T-helper 1 cell treated with Interleukin-12 subunit alpha and Interleukin-12 subunit beta and Interleukin-4 antibody, amounts not matched to agents 30 μg/mL and 1 μg/mL, for 36 hours (primary cell): Measurements from ENCODE around the gene RALB.
"Not testable (repeated sequence)": the region's sequence is repeated elsewhere in the genome, so short reads cannot be mapped to it uniquely, and the experiment has no call there.

Source experiments
- H3K27ac Mint-ChIP-seq: one replicate; pipeline ENCODE4 v1.8.0; 2021; ENCODE audit warnings: mild to moderate bottlenecking, mixed read lengths
- H3K27me3 Mint-ChIP-seq: one replicate; pipeline ENCODE4 v1.8.0; 2021; ENCODE audit warnings: low read depth, mixed read lengths
- H3K36me3 Mint-ChIP-seq: one replicate; pipeline ENCODE4 v1.8.0; 2021; ENCODE audit warnings: low read depth, mixed read lengths
- H3K4me1 Mint-ChIP-seq: one replicate; pipeline ENCODE4 v1.8.0; 2021; ENCODE audit warnings: low read depth, mixed read lengths
- H3K4me3 Mint-ChIP-seq: one replicate; pipeline ENCODE4 v1.8.0; 2021; ENCODE audit warnings: mild to moderate bottlenecking, moderate library complexity, mixed read lengths
- H3K9me3 Mint-ChIP-seq: one replicate; pipeline ENCODE4 v1.8.0; 2021; ENCODE audit warnings: mixed read lengths

Gene RALB

GRCh38 chr2:120299004-120299403 is 46.4 kb downstream of the RALB start:
- Mint-ChIP-seq H3K4me1 (peaks cover 20% of the 10 kb centered on the region), H3K27ac (no peak overlapping the region), H3K27me3 (no peaks in the 10 kb centered on the region), H3K36me3 (peaks cover 69% of the 10 kb centered on the region), H3K4me3 (no peak overlapping the region), H3K9me3 (no peaks in the 10 kb centered on the region)

- peaks cover 19% of the 10 kb centered on the region for H3K4me1 Mint-ChIP-seq
- no peak overlapping the region for H3K4me3 Mint-ChIP-seq
- no peaks in the 10 kb centered on the region for H3K27me3 Mint-ChIP-seq
- H3K9me3 Mint-ChIP-seq = no peaks in the 10 kb centered on the region
- peaks cover 64% of the 10 kb centered on the region for H3K36me3 Mint-ChIP-seq
- H3K27ac Mint-ChIP-seq = no peak overlapping the region
These were observed 46.9 kb downstream of the RALB start for GRCh38 chr2:120299561-120299960.

- Mint-ChIP-seq H3K27me3 (no peaks in the 10 kb centered on the region), H3K4me3 (no peak overlapping the region), H3K27ac (no peak overlapping the region), H3K9me3 (no peaks in the 10 kb centered on the region), H3K4me1 (peaks cover 19% of the 10 kb centered on the region), H3K36me3 (peaks cover 63% of the 10 kb centered on the region)
These were observed 47.7 kb downstream of the RALB start for GRCh38 chr2:120300385-120300784.

GRCh38 chr2:120301284-120301683 is 48.6 kb downstream of the RALB start:
- Mint-ChIP-seq H3K9me3 (no peaks in the 10 kb centered on the region), H3K27me3 (no peaks in the 10 kb centered on the region), H3K36me3 (peaks cover 65% of the 10 kb centered on the region), H3K27ac (no peak overlapping the region), H3K4me1 (peaks cover 21% of the 10 kb centered on the region), H3K4me3 (no peak overlapping the region)

DNA sequence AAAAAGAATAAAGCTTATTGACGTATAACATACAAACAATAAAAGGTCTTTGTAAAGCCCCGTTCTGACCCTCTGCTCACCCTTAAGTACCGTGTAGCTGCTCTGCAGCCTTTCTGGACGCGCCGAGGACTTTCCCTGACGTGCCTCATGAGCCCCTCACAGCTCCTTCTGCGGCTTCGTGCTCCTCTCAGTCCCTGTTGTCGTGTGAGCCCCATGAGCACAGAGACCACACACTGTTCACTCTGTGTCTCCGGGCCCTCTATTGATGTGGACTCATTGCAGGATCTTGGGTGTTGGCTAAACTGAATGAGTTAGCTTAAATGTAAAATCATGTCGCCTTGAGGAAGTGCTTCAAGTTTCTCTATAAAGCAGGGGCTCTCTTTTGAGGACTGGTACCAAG is 49.6 kb downstream of the RALB start:
- H3K27me3 Mint-ChIP-seq = no peaks in the 10 kb centered on the region
- peak overlapping the region; percentile 19 for H3K4me3 Mint-ChIP-seq
- peaks cover 18% of the 10 kb centered on the region for H3K4me1 Mint-ChIP-seq
- H3K36me3 Mint-ChIP-seq = peaks cover 60% of the 10 kb centered on the region
- peak overlapping the region; percentile 49 for H3K27ac Mint-ChIP-seq
- no peaks in the 10 kb centered on the region for H3K9me3 Mint-ChIP-seq

DNA sequence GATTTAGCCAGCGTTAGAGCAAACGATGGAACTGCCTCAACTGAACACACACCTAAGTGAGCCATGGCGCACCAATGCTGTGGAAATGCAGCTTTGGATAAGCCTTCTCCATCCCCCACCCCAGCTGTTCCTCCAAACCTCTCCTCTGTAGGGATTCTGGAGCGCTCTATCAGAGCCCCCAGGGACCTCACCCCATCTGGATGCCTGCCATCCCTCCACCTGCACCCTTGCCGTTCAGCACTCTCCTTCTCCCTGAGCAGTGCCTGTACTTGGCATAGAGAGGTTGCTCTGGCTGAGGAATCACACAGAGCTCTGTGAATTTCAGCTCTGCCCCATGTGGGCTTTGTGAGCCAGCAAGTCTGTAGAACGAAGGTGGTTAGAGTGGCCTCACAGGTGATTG is 50.5 kb downstream of the RALB start:
- no peaks in the 10 kb centered on the region for H3K9me3 Mint-ChIP-seq
- H3K27ac Mint-ChIP-seq = peak overlapping the region; percentile 60
- H3K36me3 Mint-ChIP-seq = peaks cover 55% of the 10 kb centered on the region
- no peaks in the 10 kb centered on the region for H3K27me3 Mint-ChIP-seq
- H3K4me3 Mint-ChIP-seq = no peak overlapping the region
- H3K4me1 Mint-ChIP-seq = peaks cover 18% of the 10 kb centered on the region

DNA sequence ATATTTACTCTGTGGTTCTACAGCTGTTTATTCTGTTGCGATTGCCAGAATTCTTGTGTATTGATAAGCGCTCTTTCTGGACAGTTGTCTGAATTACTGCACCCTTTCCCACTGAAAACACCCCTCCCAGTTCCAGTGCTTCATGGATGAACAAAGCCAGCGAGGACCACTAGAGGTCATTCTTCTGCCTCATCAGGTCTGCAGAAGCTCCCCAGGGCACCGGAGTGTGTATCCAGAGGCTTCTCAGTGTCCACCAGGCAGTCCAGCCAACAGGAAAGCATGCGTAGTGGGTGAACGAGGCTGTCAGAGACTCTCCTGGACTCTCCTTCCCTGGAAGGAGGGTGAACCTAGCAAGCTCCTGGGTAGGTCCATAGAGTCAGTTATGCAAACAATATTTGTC is 52.6 kb downstream of the RALB start:
- Mint-ChIP-seq H3K4me1 (peaks cover 20% of the 10 kb centered on the region), H3K4me3 (no peak overlapping the region), H3K27me3 (no peaks in the 10 kb centered on the region), H3K27ac (no peak overlapping the region), H3K9me3 (no peaks in the 10 kb centered on the region), H3K36me3 (peaks cover 39% of the 10 kb centered on the region)

DNA sequence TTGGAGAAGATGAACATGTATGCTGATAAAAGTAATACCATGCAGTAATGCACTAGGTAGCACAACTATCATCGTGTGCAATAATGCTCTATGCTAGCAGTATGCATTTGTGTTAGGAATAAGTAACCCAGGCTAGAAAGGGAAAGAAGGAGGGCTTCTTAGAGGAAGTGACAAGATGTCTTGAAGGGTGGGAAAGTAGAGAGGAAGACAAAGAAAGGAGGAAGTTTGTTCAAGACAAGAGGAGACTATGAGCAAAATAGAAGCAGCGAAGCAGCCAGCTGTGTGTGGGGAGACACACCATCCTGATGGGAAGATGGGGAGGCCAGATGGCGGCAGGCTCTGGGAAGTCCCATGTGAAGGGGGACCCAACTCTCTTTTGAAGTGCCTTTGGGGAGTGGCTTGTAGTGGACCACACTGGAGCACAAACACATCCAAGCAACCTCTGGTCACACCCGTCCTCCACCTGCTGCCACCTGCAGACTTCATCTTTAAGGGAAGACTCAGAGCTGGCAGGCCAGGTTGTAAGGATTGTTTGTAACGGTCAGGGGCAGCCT is 53.4 kb downstream of the RALB start:
- Mint-ChIP-seq H3K9me3 (no peaks in the 10 kb centered on the region), H3K27ac (no peak overlapping the region), H3K4me3 (no peak overlapping the region), H3K4me1 (peaks cover 26% of the 10 kb centered on the region), H3K27me3 (no peaks in the 10 kb centered on the region), H3K36me3 (peaks cover 36% of the 10 kb centered on the region)

DNA sequence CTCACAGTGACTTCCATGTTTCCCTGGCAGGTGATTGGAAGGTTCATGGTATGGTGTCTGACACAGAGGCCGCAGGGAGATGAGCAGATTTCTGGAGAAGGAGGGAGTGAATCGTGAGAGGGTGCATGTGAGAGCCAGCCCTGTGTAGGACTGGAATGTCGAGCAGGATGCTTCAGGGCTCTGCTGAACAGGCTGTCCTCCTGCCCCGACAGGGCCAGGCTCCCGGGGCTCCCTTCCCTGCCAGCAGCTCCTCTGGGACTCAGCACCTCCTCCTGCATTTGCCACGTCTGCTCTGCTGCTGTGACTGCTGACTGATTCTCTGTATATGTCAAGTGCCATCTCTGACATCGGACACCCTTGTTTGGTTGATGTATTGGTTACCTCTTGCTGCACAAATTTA is 54.8 kb downstream of the RALB start:
- H3K27ac Mint-ChIP-seq = no peak overlapping the region
- no peaks in the 10 kb centered on the region for H3K27me3 Mint-ChIP-seq
- H3K9me3 Mint-ChIP-seq = no peaks in the 10 kb centered on the region
- peaks cover 27% of the 10 kb centered on the region for H3K36me3 Mint-ChIP-seq
- peaks cover 21% of the 10 kb centered on the region for H3K4me1 Mint-ChIP-seq
- no peak overlapping the region for H3K4me3 Mint-ChIP-seq

GRCh38 chr2:120308038-120308910 is 55.6 kb downstream of the RALB start:
- peaks cover 20% of the 10 kb centered on the region for H3K36me3 Mint-ChIP-seq
- no peaks in the 10 kb centered on the region for H3K27me3 Mint-ChIP-seq
- H3K27ac Mint-ChIP-seq = no peak overlapping the region
- H3K4me1 Mint-ChIP-seq = peaks cover 24% of the 10 kb centered on the region
- no peaks in the 10 kb centered on the region for H3K9me3 Mint-ChIP-seq
- no peak overlapping the region for H3K4me3 Mint-ChIP-seq

GRCh38 chr2:120310136-120310535 is 57.5 kb downstream of the RALB start:
- Mint-ChIP-seq H3K4me1 (peaks cover 40% of the 10 kb centered on the region), H3K9me3 (no peaks in the 10 kb centered on the region), H3K36me3 (peaks cover 15% of the 10 kb centered on the region), H3K27me3 (no peaks in the 10 kb centered on the region), H3K27ac (no peak overlapping the region), H3K4me3 (no peak overlapping the region)

GRCh38 chr2:120310841-120311240 is 58.2 kb downstream of the RALB start:
- H3K9me3 Mint-ChIP-seq, H3K36me3 Mint-ChIP-seq, H3K4me3 Mint-ChIP-seq, H3K27ac Mint-ChIP-seq, H3K27me3 Mint-ChIP-seq: not testable (repeated sequence)
- H3K4me1 Mint-ChIP-seq = peaks cover 38% of the 10 kb centered on the region

GRCh38 chr2:120312076-120312475 is 59.4 kb downstream of the RALB start:
- H3K4me1 Mint-ChIP-seq = peaks cover 36% of the 10 kb centered on the region
- H3K9me3 Mint-ChIP-seq = no peaks in the 10 kb centered on the region
- no peaks in the 10 kb centered on the region for H3K27me3 Mint-ChIP-seq
- no peak overlapping the region for H3K4me3 Mint-ChIP-seq
- H3K27ac Mint-ChIP-seq = no peak overlapping the region
- H3K36me3 Mint-ChIP-seq = peaks cover 5% of the 10 kb centered on the region

- Mint-ChIP-seq H3K36me3 (peaks cover 2% of the 10 kb centered on the region), H3K4me1 (peaks cover 36% of the 10 kb centered on the region), H3K9me3 (no peaks in the 10 kb centered on the region)
These were observed 60.4 kb downstream of the RALB start for GRCh38 chr2:120312860-120313694.

More at GRCh38 chr2:120312860-120313694, 60.4 kb downstream of the RALB start:
- H3K27me3 Mint-ChIP-seq = no peaks in the 10 kb centered on the region
- peak overlapping the region; percentile 66 for H3K4me3 Mint-ChIP-seq
- peak overlapping the region; percentile 55 for H3K27ac Mint-ChIP-seq
